Thyroid gland (tissue), 4 donors: ENCODE results near the gene PCBD2. TPM values are rescaled to one million over a fixed set of nuclear protein-coding genes. Genes with fewer than 3 reads are reported as not detected.

Experiments
- DNase-seq, 2 donors: peaks; one replicate each; pipeline ENCODE4 v3.0.0-alpha.2; 2019
- H3K27ac ChIP-seq, 3 donors: fragments of 200-600 bp; sonication (generic); 1 replicate in 2 of 3; 2 replicates in 1 of 3; pipeline ENCODE4 v1.5.1; 2016 to 2019; ENCODE audit warnings: mild to moderate bottlenecking in 1 of 3, moderate library complexity in 1 of 3
- H3K27me3 ChIP-seq: fragments of 200-600 bp; sonication (generic); one replicate; pipeline ENCODE4 v1.5.1; 2019
- H3K36me3 ChIP-seq, 2 donors: fragments of 200-600 bp; sonication (generic); one replicate each; pipeline ENCODE4 v1.5.1; 2016 to 2019
- H3K4me1 ChIP-seq, 2 donors: fragments of 200-600 bp; sonication (generic); one replicate each; pipeline ENCODE4 v1.5.1; 2017 to 2019
- H3K4me3 ChIP-seq, 3 donors: fragments of 200-600 bp; sonication (generic); replicated peaks in 1 of 3; 1 replicate in 2 of 3; 2 replicates in 1 of 3; pipeline ENCODE4 v1.5.1; 2016; ENCODE audit warnings: mild to moderate bottlenecking in 1 of 3
- H3K9me3 ChIP-seq: fragments of 200-600 bp; sonication (generic); one replicate; pipeline ENCODE4 v1.5.1; 2017
- POLR2A ChIP-seq, 2 donors: fragments of 450-650 bp; IDR thresholded peaks; one replicate each; pipeline ENCODE4 v1.6.1; 2017; ENCODE audit warnings: antibody characterized with exemption in 2 of 2, mild to moderate bottlenecking in 2 of 2, moderate library complexity in 1 of 2
- whole genome bisulfite sequencing, 2 donors: methylation state at CpG; one replicate each; pipeline ENCODE4 v1.1.5; 2017; 5-methylcytosine and 5-hydroxymethylcytosine counted together
- intact Hi-C: fragments of 100-400 bp; cut with DNase I; formaldehyde crosslinking; loops from one replicate; pipeline ENCODE4 v1.15.1; 2023
- microRNA counts, 2 donors: library from miRNA; unstranded; fragments of <30 nt; microRNA quantifications; one replicate each; lab custom pipeline; 2016 to 2017
- microRNA-seq: library from miRNA; unstranded; fragments of <30 nt; microRNA quantifications from one replicate; pipeline ENCODE4, GENCODE V29; 2016
- small RNA-seq: library from RNA; depleted of rRNA; stranded (forward); fragments of <200 nt; gene quantifications from one replicate; pipeline ENCODE3, GENCODE V24; 2016
- total RNA-seq, 4 donors: library from RNA; depleted of rRNA; stranded (reverse); fragments of >200 nt; gene quantifications; one replicate each; pipeline ENCODE4 v1.2.3, GENCODE V29; 2016
- TF ChIP-seq, protein P1 (sequence below), 6 experiments: fragments of 200-600 bp in 3 of 6; fragments of 450-650 bp in 3 of 6; sonication (generic) in 3 of 6; IDR thresholded peaks; one replicate each; pipeline ENCODE4 v1.5.1; 2016 to 2019; ENCODE audit warnings: antibody characterized with exemption in 6 of 6, mild to moderate bottlenecking in 2 of 6, inconsistent platforms in 1 of 6, moderate library complexity in 1 of 6

PCBD2 gene
- total RNA-seq, 4 donors from 2014 or later: 12.6 to 24.4 (median 17.7) TPM

DNA sequence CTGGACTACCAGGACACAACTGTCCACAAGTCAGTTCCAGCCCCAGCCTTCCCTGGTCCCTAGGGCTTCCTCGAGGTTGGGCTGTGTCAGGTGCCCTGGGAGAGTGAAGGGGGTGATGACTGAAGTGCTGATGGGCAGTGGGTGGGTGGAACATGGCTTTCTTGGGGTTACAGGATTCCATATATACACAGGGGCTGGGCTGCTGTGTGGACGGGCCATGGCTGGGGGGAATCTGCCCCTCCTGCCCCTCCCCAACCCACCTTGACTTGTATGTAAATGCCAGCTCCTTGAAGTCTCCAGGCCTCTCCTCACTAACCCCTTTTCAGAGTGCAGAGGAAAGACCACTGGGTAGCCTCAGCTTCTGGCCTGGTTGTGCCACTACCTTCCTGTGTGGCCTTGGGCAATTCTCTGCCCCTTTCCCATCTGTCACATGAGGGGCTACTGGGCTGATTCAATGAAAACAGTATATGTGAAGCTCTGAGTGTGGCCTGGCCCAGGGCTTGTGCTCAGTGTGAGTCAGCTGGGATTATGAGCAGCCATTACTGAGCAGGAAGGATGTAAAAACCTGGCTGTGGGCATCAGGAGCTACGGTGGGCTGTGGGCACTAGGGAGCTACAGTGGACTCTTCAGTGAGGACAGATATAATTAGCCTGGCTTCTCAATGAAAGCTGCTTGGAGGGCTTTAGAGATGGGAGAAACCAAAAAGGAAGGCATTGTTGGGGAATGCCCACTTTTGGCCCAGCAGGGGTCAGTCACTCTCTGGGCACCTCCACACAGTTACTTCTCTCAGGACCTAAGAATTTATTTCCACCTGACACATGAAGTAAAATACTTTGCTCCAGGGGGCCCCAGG, 105.8 kb downstream of the PCBD2 start:
- TF ChIP-seq, protein P1, sequence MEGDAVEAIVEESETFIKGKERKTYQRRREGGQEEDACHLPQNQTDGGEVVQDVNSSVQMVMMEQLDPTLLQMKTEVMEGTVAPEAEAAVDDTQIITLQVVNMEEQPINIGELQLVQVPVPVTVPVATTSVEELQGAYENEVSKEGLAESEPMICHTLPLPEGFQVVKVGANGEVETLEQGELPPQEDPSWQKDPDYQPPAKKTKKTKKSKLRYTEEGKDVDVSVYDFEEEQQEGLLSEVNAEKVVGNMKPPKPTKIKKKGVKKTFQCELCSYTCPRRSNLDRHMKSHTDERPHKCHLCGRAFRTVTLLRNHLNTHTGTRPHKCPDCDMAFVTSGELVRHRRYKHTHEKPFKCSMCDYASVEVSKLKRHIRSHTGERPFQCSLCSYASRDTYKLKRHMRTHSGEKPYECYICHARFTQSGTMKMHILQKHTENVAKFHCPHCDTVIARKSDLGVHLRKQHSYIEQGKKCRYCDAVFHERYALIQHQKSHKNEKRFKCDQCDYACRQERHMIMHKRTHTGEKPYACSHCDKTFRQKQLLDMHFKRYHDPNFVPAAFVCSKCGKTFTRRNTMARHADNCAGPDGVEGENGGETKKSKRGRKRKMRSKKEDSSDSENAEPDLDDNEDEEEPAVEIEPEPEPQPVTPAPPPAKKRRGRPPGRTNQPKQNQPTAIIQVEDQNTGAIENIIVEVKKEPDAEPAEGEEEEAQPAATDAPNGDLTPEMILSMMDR (IDR thresholded peaks at IDR 0.05): peak in 1 of 6 experiments; percentile 10
- TF ChIP-seq POLR2A (IDR thresholded peaks at IDR 0.05): no peak
- peaks cover 8 to 16% of the 10 kb centered on the region in 2 donors for H3K4me1 ChIP-seq
- intact Hi-C loops: no loop called here
- H3K36me3 ChIP-seq: no peaks in the 10 kb centered on the region
- no peak overlapping the region for H3K4me3 ChIP-seq
- no peak for DNase-seq
- H3K9me3 ChIP-seq: no peaks in the 10 kb centered on the region
- no peak overlapping the region for H3K27ac ChIP-seq
- WGBS, 2 donors: 82 to 91% methylated on average over 3 of the region's 3 CpGs
- H3K27me3 ChIP-seq: no peaks in the 10 kb centered on the region

DNA sequence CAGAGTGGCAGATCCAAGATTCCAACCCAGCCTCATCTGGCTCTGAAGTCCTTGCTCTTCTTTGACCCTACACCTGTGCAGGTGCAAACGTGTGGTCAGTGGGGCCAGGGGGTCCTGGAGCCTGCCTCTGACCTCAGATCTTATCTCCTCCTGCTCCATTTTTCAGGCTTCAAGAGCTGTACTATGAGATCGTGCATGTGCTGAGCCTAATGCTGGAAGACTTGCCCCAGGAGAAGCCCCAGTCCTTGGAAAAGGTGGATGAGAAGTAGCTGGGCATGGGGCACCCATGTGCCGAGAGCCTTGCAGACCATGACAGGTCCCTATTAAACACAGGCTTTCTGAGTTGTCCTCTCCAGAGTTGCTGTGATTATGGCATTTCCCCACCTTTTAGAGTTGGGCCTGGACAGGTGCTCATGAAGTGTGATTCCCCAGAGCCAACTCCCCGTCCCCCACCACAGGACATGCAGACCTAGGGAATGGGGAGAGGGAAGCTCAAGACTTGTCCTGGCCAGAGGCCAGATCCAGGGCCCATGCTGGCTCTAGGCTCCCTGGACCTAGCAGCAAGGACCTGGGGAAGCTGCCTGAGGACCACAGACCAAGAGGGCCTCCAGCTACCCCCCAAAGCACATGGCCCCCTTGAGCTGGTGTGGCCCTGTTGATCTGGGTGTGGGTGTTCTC, 106.6 kb downstream of the PCBD2 start:
- TF ChIP-seq, protein P1 (IDR thresholded peaks at IDR 0.05): no peak
- TF ChIP-seq POLR2A (IDR thresholded peaks at IDR 0.05): no peak
- H3K9me3 ChIP-seq: no peaks in the 10 kb centered on the region
- H3K4me1 ChIP-seq: peaks cover 8 to 16% of the 10 kb centered on the region in 2 donors
- H3K27me3 ChIP-seq: no peaks in the 10 kb centered on the region
- H3K27ac ChIP-seq: no peak overlapping the region
- H3K36me3 ChIP-seq: no peaks in the 10 kb centered on the region
- intact Hi-C loops: no loop called here
- DNase-seq: no peak
- WGBS, 2 donors: 100% methylated on average over 2 of the region's 4 CpGs
- no peak overlapping the region for H3K4me3 ChIP-seq

- no peak for DNase-seq
- intact Hi-C loops: no loop called here
- WGBS, 2 donors: 100% methylated on average over 1 of the region's 2 CpGs
Observed at GRCh38 chr5:135012033-135012588, 107.2 kb downstream of the PCBD2 start.

More at GRCh38 chr5:135012033-135012588, 107.2 kb downstream of the PCBD2 start:
- TF ChIP-seq, protein P1 (IDR thresholded peaks at IDR 0.05): no peak
- TF ChIP-seq POLR2A (IDR thresholded peaks at IDR 0.05): no peak
- Histone ChIP-seq H3K36me3 (no peaks in the 10 kb centered on the region), H3K27ac (no peak overlapping the region), H3K4me3 (no peak overlapping the region), H3K9me3 (no peaks in the 10 kb centered on the region), H3K27me3 (no peaks in the 10 kb centered on the region), H3K4me1 (peaks cover 8 to 16% of the 10 kb centered on the region in 2 donors)

MicroRNAs within 50 kb of the gene (microRNA counts, 767-probe panel; counts per million panel counts)
- microRNA hsa-miR-4461 (lab: Ali Mortazavi, UCI): 0 counts per million in 2 donors

Small RNAs within 50 kb of the gene (microRNA-seq; reads per million reads assigned to microRNA genes)
- not detected for gene MIR4461

Small RNAs within 50 kb of the gene (small RNA-seq; reads per million reads assigned to genes)
- gene MIR4461 (not detected), gene MTND3P25 (not detected), gene MTND4LP30 (not detected)

Other genes with a start within 250 kb of the PCBD2 start
- 10 to 100 TPM; 20.7 to 64.9 (median 29.3) TPM for gene CAMLG, start 166.6 kb upstream of the PCBD2 start, total RNA-seq
- 10 to 100 TPM; 37.3 to 97.0 (median 63.6) TPM for gene DDX46, start 146.4 kb upstream of the PCBD2 start, total RNA-seq
- gene C5orf24, start 59.2 kb upstream of the PCBD2 start, total RNA-seq: 10 to 100 TPM; 52.5 to 66.6 (median 61.0) TPM
- gene TXNDC15, start 30.8 kb upstream of the PCBD2 start, total RNA-seq: 100 to 1,000 TPM; 133 to 183 (median 153) TPM
- gene CATSPER3, start 62.8 kb downstream of the PCBD2 start, total RNA-seq: under 1 TPM in 1 of 4 donors, not detected in 3; 0.56 TPM
- under 1 TPM in 2 of 4 donors, not detected in 2; 0.13 to 0.44 TPM for gene PITX1, start 129.1 kb downstream of the PCBD2 start, total RNA-seq